ENCODE measurements around the gene DNAH6. TPM values are rescaled to one million over a fixed set of nuclear protein-coding genes. Genes with fewer than 3 reads are reported as not detected.

The DNAH6 gene
- polyA plus RNA-seq, 2 of the 4 experiments (the other 2 are of a cell fraction) = 0.13 to 0.32 TPM

- DNase-seq (ENCODE audit: low read depth in 1 of 2, low spot score in 1 of 2) (no peak), ATAC-seq (no peak), FAIRE-seq (no peak)
- POLR2A ChIA-PET = no interaction called here
- no peaks in the 10 kb centered on the region for H3K4me1 ChIP-seq
- CTCF ChIA-PET = no interaction called here
- no peak for TF ChIP-seq NPAS2 (CRISPR knock-in tag; IDR thresholded peaks at IDR 0.05; ENCODE audit: borderline replicate concordance)
- no peak for TF ChIP-seq HOXB5 (CRISPR knock-in tag; IDR thresholded peaks at IDR 0.05)
- TF ChIP-seq EHF (CRISPR knock-in tag; IDR thresholded peaks at IDR 0.05) = no peak
- TF ChIP-seq RAD21 (conservative IDR thresholded peaks at IDR 0.05 in 1 of 2, IDR thresholded peaks at IDR 0.05 in 1 of 2) = no peak
- no peak for TF ChIP-seq MAZ (IDR thresholded peaks at IDR 0.05; ENCODE audit: borderline replicate concordance, low read depth, low read length)
- TF ChIP-seq KDM1A (IDR thresholded peaks at IDR 0.05; ENCODE audit: low read depth) = no peak
- TF ChIP-seq, protein P1, sequence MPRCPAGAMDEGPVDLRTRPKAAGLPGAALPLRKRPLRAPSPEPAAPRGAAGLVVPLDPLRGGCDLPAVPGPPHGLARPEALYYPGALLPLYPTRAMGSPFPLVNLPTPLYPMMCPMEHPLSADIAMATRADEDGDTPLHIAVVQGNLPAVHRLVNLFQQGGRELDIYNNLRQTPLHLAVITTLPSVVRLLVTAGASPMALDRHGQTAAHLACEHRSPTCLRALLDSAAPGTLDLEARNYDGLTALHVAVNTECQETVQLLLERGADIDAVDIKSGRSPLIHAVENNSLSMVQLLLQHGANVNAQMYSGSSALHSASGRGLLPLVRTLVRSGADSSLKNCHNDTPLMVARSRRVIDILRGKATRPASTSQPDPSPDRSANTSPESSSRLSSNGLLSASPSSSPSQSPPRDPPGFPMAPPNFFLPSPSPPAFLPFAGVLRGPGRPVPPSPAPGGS (IDR thresholded peaks at IDR 0.05) = no peak
- TF ChIP-seq RARB (CRISPR knock-in tag; IDR thresholded peaks at IDR 0.05) = no peak
- H3K9me3 ChIP-seq = no peaks in the 10 kb centered on the region
- 24% methylated on average over 2 of the region's 2 CpGs for WGBS (ENCODE audit: missing lambda C conversion rate)
- no peak overlapping the region for H3K4me3 ChIP-seq
- no peak overlapping the region for H3K27ac ChIP-seq
- H3K4me2 ChIP-seq = no peak overlapping the region
Measured at GRCh38 chr2:84546551-84546950, 30.3 kb downstream of the DNAH6 start.

- Histone ChIP-seq H3K4me3 (no peak overlapping the region), H3K27ac (no peak overlapping the region), H3K4me2 (no peak overlapping the region), H3K9me3 (no peaks in the 10 kb centered on the region), H3K4me1 (no peaks in the 10 kb centered on the region)
- TF ChIP-seq MAFK (IDR thresholded peaks at IDR 0.05; ENCODE audit: partially characterized antibody) (peak; percentile 75), POLR2AphosphoS2 (conservative IDR thresholded peaks at IDR 0.05; ENCODE audit: low read length) (no peak)
- no peak for ATAC-seq
- no peak for DNase-seq (ENCODE audit: low read depth in 1 of 2, low spot score in 1 of 2)
- ChIA-PET CTCF (interaction anchor here (0.7 kb wide), 1 partner anchor 322 kb away, joined by 3 read pairs; no protein-coding TSS in a partner anchor), POLR2A (no interaction called here)
- 10% methylated on average over 1 of the region's 1 CpG for WGBS (ENCODE audit: missing lambda C conversion rate)
- no peak for FAIRE-seq
Measured at GRCh38 chr2:84548303-84548702, 32.0 kb downstream of the DNAH6 start.

- no peak for DNase-seq (ENCODE audit: low read depth in 1 of 2, low spot score in 1 of 2)
- Histone ChIP-seq H3K9me3 (no peaks in the 10 kb centered on the region), H3K27ac (no peak overlapping the region), H3K4me3 (no peak overlapping the region), H3K4me1 (no peaks in the 10 kb centered on the region), H3K4me2 (no peak overlapping the region)
- ChIA-PET CTCF (interaction anchor here (1.1 kb wide), 1 partner anchor 81 kb away, joined by 3 read pairs; no protein-coding TSS in a partner anchor), POLR2A (no interaction called here)
- no peak for FAIRE-seq
- TF ChIP-seq REST (IDR thresholded peaks at IDR 0.05) = no peak
- no peak for TF ChIP-seq ZSCAN20 (CRISPR knock-in tag; IDR thresholded peaks at IDR 0.05)
- no peak for TF ChIP-seq CHD2 (IDR thresholded peaks at IDR 0.05; ENCODE audit: low read length, partially characterized antibody)
- TF ChIP-seq MAFK (IDR thresholded peaks at IDR 0.05; ENCODE audit: partially characterized antibody) = no peak
- no peak for TF ChIP-seq ESRRA (IDR thresholded peaks at IDR 0.05; ENCODE audit: borderline replicate concordance, low read length)
- TF ChIP-seq FOXS1 (CRISPR knock-in tag; IDR thresholded peaks at IDR 0.05) = no peak
- TF ChIP-seq NR3C1 (IDR thresholded peaks at IDR 0.05) = no peak
- TF ChIP-seq POLR2A (IDR thresholded peaks at IDR 0.05; ENCODE audit: low read length) = no peak
- no peak for TF ChIP-seq EHMT2 (IDR thresholded peaks at IDR 0.05; ENCODE audit: low read depth)
- no peak for TF ChIP-seq KDM5A (IDR thresholded peaks at IDR 0.05)
- no peak for TF ChIP-seq NPAS2 (CRISPR knock-in tag; IDR thresholded peaks at IDR 0.05; ENCODE audit: borderline replicate concordance)
- no peak for TF ChIP-seq USF2 (IDR thresholded peaks at IDR 0.05)
- no peak for TF ChIP-seq HDAC2 (IDR thresholded peaks at IDR 0.05)
- TF ChIP-seq GATA3 (IDR thresholded peaks at IDR 0.05; ENCODE audit: borderline replicate concordance) = no peak
- no peak for TF ChIP-seq JUN (IDR thresholded peaks at IDR 0.05)
- 13% methylated on average over 1 of the region's 1 CpG for WGBS (ENCODE audit: missing lambda C conversion rate)
- ATAC-seq = no peak
Measured at GRCh38 chr2:84550916-84551315, 34.6 kb downstream of the DNAH6 start.

Data from A549 (cell line).